GM10847 (cell line): ENCODE data around the gene RNLS.

Experiments used
- POLR2A ChIP-seq: IDR thresholded peaks from 2 replicates; pipeline ENCODE4 v1.6.1; 2011; ENCODE audit not compliant: insufficient read length; ENCODE audit errors: extremely low read depth

Gene RNLS

GRCh38 chr10:88271761-88272543 is 311.2 kb downstream of the RNLS start:
- no peak for TF ChIP-seq POLR2A

- no peak for TF ChIP-seq POLR2A
Observed at GRCh38 chr10:88270871-88271713, 312.0 kb downstream of the RNLS start.

GRCh38 chr10:88270061-88270808 is 312.9 kb downstream of the RNLS start:
- TF ChIP-seq POLR2A = no peak

GRCh38 chr10:88262591-88263234 is 320.4 kb downstream of the RNLS start:
- no peak for TF ChIP-seq POLR2A

- no peak for TF ChIP-seq POLR2A
Observed at GRCh38 chr10:88261152-88261551, 322.0 kb downstream of the RNLS start.

GRCh38 chr10:88260329-88261051 is 322.6 kb downstream of the RNLS start:
- no peak for TF ChIP-seq POLR2A

GRCh38 chr10:88259381-88259780 is 323.7 kb downstream of the RNLS start:
- TF ChIP-seq POLR2A = no peak

- TF ChIP-seq POLR2A = no peak
Observed at GRCh38 chr10:88256886-88257285, 326.2 kb downstream of the RNLS start.

DNA sequence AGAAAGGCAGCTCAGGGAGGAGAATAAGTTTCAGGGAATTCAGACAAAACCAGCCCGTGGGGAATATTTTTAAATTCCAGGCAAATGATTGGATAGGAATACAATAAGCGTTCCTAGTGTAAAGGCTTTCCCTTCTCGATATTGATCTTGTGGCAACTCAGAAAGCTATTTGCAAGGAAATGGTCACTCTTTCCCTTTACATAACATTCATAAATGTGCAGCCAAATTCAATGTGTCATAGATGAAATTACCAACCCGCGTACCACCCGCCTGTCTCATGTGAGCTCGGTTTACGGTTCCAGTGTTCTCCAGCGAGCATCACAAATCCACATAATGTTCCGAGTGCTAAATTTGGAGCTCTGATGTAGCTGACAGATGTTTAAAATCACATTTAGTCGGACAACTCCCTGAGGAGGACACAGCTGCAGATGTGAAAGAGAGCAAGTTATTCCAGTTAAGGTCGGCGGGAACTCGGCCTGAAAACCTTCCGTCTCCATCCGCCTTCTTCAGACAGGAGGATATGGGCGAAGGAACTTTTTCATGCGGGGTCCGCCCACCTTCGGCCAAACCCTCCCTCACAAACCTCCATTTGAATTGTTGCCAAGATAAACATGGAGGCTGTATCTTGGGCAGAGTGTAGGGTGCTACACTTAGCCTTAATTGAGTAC is 327.0 kb downstream of the RNLS start:
- TF ChIP-seq POLR2A = no peak

GRCh38 chr10:88254091-88254490 is 329.0 kb downstream of the RNLS start:
- TF ChIP-seq POLR2A = no peak

GRCh38 chr10:88253622-88254021 is 329.5 kb downstream of the RNLS start:
- no peak for TF ChIP-seq POLR2A

DNA sequence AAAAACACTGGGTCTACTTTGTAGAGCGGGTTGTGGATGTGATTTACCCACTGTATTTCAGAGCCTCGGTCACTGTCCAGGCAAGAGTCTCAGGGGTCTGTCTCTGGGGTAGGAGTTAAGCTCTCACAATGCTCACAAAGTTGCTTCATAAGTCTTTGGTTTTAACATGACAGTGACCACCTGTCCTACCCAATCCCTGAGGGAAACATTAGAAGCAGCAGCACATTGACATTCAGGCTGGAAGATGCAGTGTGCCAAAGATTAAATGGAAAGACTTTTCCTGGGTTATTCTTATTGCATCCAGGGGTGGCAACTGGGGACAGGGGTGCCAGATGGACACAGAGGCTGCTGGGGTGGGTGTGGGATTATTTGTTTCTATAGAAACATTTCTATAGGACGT is 330.0 kb downstream of the RNLS start:
- no peak for TF ChIP-seq POLR2A

DNA sequence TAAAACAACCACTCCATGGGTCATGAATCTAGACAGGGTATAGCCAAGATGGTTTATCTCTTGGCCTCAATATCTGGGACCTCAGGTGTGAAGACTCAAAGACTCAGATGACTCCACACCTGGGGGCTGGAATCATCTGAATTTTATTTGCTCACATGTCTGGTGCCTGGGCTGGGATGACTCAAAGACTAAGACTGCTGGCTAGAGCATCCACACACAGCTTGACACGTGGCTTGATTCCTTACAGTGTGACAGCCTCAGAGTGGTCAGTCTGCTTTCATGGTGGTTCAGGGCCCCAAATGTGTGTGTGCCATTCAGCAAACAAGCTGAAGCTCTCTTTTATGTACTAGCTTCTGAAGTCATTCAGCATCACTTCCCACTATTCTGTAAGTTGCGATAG is 333.7 kb downstream of the RNLS start:
- TF ChIP-seq POLR2A = no peak

- no peak for TF ChIP-seq POLR2A
Observed at GRCh38 chr10:88246675-88247074, 336.4 kb downstream of the RNLS start.
